HL-60 (cell line): ENCODE data around the gene PPIL4.

Source experiments
- DNase-seq, 2 experiments: peaks; one replicate each; pipeline ENCODE4 v3.0.0-alpha.2; 2010 to 2020; ENCODE audit warnings: low read depth in 1 of 2, low spot score in 1 of 2
- H3K27ac ChIP-seq: fragments of 250-450 bp; sonication (Bioruptor Pico); replicated peaks from 2 replicates; pipeline ENCODE4 v1.5.1; 2020; ENCODE audit warnings: mild to moderate bottlenecking, moderate library complexity
- H3K27me3 ChIP-seq: fragments of 250-450 bp; sonication (Bioruptor Pico); 2 replicates; pipeline ENCODE4 v1.5.1; 2021; ENCODE audit warnings: mild to moderate bottlenecking, moderate library complexity; ENCODE audit not compliant: insufficient read depth, poor library complexity, severe bottlenecking
- H3K4me3 ChIP-seq: replicated peaks from 2 replicates; pipeline ENCODE4 v1.5.1; 2011; ENCODE audit warnings: mild to moderate bottlenecking, control low read depth, low read length; ENCODE audit not compliant: insufficient read depth
- GABPA ChIP-seq: IDR thresholded peaks from 2 replicates; pipeline ENCODE4 v1.6.1; 2012; ENCODE audit warnings: low read depth
- POLR2AphosphoS5 ChIP-seq: IDR thresholded peaks from 2 replicates; pipeline ENCODE4 v1.6.1; 2012; ENCODE audit warnings: low read depth
- SPI1 ChIP-seq: IDR thresholded peaks from 2 replicates; pipeline ENCODE4 v1.6.1; 2012; ENCODE audit warnings: low read depth, mild to moderate bottlenecking, borderline replicate concordance
- TF ChIP-seq, protein P1 (sequence below): IDR thresholded peaks from one replicate; pipeline ENCODE4 v1.5.1; 2011; ENCODE audit warnings: low read length, control low read depth, inconsistent platforms; ENCODE audit not compliant: insufficient read depth
- TF ChIP-seq, protein P2 (sequence below): IDR thresholded peaks from 2 replicates; pipeline ENCODE4 v1.6.1; 2012; ENCODE audit warnings: low read depth; ENCODE audit not compliant: insufficient replicate concordance

PPIL4 gene

DNA sequence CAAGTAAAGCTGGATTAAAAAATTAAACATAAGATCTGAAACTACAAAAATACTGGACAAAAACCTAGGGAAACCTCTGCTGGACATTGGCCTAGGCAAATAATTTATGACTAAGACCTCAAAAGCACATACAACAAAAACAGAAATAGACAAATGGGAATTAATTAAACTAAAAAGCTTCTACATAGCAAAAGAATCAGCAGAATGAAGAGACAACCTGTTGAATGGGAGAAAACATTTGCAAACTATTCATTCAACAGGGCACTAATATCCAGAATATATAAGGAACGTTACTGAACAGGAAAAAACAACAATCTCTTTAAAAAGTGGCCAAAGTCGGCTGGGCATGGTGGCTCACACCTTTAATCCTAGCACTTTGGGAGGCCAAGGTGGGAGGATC, 13.5 kb upstream of the PPIL4 start:
- TF ChIP-seq, protein P1, sequence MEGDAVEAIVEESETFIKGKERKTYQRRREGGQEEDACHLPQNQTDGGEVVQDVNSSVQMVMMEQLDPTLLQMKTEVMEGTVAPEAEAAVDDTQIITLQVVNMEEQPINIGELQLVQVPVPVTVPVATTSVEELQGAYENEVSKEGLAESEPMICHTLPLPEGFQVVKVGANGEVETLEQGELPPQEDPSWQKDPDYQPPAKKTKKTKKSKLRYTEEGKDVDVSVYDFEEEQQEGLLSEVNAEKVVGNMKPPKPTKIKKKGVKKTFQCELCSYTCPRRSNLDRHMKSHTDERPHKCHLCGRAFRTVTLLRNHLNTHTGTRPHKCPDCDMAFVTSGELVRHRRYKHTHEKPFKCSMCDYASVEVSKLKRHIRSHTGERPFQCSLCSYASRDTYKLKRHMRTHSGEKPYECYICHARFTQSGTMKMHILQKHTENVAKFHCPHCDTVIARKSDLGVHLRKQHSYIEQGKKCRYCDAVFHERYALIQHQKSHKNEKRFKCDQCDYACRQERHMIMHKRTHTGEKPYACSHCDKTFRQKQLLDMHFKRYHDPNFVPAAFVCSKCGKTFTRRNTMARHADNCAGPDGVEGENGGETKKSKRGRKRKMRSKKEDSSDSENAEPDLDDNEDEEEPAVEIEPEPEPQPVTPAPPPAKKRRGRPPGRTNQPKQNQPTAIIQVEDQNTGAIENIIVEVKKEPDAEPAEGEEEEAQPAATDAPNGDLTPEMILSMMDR: no peak
- no peak for TF ChIP-seq POLR2AphosphoS5
- TF ChIP-seq, protein P2, sequence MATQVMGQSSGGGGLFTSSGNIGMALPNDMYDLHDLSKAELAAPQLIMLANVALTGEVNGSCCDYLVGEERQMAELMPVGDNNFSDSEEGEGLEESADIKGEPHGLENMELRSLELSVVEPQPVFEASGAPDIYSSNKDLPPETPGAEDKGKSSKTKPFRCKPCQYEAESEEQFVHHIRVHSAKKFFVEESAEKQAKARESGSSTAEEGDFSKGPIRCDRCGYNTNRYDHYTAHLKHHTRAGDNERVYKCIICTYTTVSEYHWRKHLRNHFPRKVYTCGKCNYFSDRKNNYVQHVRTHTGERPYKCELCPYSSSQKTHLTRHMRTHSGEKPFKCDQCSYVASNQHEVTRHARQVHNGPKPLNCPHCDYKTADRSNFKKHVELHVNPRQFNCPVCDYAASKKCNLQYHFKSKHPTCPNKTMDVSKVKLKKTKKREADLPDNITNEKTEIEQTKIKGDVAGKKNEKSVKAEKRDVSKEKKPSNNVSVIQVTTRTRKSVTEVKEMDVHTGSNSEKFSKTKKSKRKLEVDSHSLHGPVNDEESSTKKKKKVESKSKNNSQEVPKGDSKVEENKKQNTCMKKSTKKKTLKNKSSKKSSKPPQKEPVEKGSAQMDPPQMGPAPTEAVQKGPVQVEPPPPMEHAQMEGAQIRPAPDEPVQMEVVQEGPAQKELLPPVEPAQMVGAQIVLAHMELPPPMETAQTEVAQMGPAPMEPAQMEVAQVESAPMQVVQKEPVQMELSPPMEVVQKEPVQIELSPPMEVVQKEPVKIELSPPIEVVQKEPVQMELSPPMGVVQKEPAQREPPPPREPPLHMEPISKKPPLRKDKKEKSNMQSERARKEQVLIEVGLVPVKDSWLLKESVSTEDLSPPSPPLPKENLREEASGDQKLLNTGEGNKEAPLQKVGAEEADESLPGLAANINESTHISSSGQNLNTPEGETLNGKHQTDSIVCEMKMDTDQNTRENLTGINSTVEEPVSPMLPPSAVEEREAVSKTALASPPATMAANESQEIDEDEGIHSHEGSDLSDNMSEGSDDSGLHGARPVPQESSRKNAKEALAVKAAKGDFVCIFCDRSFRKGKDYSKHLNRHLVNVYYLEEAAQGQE: no peak
- TF ChIP-seq GABPA: no peak
- no peak for TF ChIP-seq SPI1
- H3K4me3 ChIP-seq: no peak overlapping the region
- no peak for DNase-seq
- H3K27ac ChIP-seq: no peak overlapping the region
- H3K27me3 ChIP-seq: no peaks in the 10 kb centered on the region

DNA sequence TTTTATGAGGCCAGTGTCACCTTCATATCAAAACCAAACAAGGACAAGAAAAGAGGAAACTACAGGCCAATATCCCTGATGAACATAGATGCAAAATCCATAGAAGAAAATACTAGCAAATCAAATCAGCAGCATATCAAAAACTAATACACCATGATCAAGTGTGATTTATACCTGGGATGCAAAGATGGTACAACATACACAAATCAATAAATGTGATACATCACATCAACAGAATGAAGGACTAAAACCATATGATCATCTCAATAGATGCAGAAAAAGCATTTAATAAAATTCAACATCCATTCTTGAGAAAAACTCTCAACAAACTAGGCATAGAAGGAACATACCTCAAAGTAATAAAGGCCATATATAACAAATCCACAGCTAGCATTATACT, 12.2 kb upstream of the PPIL4 start:
- Histone ChIP-seq H3K4me3 (no peak overlapping the region), H3K27ac (no peak overlapping the region), H3K27me3 (no peaks in the 10 kb centered on the region)
- TF ChIP-seq, protein P2: no peak
- TF ChIP-seq GABPA: no peak
- no peak for TF ChIP-seq SPI1
- TF ChIP-seq POLR2AphosphoS5: no peak
- no peak for DNase-seq

- Histone ChIP-seq H3K27ac (no peak overlapping the region), H3K4me3 (no peak overlapping the region), H3K27me3 (no peaks in the 10 kb centered on the region)
- TF ChIP-seq, protein P1: no peak
- TF ChIP-seq GABPA (no peak), SPI1 (no peak), POLR2AphosphoS5 (no peak)
- TF ChIP-seq, protein P2: no peak
- no peak for DNase-seq
Observed at GRCh38 chr6:149551920-149552319, 6.1 kb upstream of the PPIL4 start.
